GM10266 (cell line): ENCODE results near the gene OR52A1.
"Not testable (repeated sequence)": the region's sequence is repeated elsewhere in the genome, so short reads cannot be mapped to it uniquely, and the experiment has no call there.

Experiments
- DNase-seq: peaks from one replicate; pipeline ENCODE4 v3.0.0; 2012; ENCODE audit errors: extremely low spot score
- TF ChIP-seq, protein P1 (sequence below): IDR thresholded peaks from 2 replicates; pipeline ENCODE4 v1.5.1; 2012; ENCODE audit warnings: mild to moderate bottlenecking, low read depth; ENCODE audit not compliant: control insufficient read depth, insufficient read depth; ENCODE audit errors: missing control alignments

Gene OR52A1

GRCh38 chr11:5159806-5160205, 5.2 kb upstream of the OR52A1 start:
- TF ChIP-seq, protein P1, sequence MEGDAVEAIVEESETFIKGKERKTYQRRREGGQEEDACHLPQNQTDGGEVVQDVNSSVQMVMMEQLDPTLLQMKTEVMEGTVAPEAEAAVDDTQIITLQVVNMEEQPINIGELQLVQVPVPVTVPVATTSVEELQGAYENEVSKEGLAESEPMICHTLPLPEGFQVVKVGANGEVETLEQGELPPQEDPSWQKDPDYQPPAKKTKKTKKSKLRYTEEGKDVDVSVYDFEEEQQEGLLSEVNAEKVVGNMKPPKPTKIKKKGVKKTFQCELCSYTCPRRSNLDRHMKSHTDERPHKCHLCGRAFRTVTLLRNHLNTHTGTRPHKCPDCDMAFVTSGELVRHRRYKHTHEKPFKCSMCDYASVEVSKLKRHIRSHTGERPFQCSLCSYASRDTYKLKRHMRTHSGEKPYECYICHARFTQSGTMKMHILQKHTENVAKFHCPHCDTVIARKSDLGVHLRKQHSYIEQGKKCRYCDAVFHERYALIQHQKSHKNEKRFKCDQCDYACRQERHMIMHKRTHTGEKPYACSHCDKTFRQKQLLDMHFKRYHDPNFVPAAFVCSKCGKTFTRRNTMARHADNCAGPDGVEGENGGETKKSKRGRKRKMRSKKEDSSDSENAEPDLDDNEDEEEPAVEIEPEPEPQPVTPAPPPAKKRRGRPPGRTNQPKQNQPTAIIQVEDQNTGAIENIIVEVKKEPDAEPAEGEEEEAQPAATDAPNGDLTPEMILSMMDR, result no peak
- no peak for DNase-seq

GRCh38 chr11:5153574-5154431, 754 bp downstream of the OR52A1 start:
- TF ChIP-seq, protein P1, result no peak
- DNase-seq, result no peak

- TF ChIP-seq, protein P1, result no peak
- no peak for DNase-seq
Measured at GRCh38 chr11:5151713-5152153, 2.8 kb downstream of the OR52A1 start.

- DNase-seq, result not testable (repeated sequence)
Measured at GRCh38 chr11:5144206-5144605, 10.4 kb downstream of the OR52A1 start.

GRCh38 chr11:5137996-5138395, 16.6 kb downstream of the OR52A1 start, which contains the start of gene OR52A5:
Gene OR52A5 (minus strand): TSS chr11:5138356. CDS start chr11:5132642, 5,714 bp downstream.
- TF ChIP-seq, protein P1, result no peak
- no peak for DNase-seq

- no peak for DNase-seq
- TF ChIP-seq, protein P1, result no peak
Measured at GRCh38 chr11:5137014-5137413, 17.5 kb downstream of the OR52A1 start.

DNA sequence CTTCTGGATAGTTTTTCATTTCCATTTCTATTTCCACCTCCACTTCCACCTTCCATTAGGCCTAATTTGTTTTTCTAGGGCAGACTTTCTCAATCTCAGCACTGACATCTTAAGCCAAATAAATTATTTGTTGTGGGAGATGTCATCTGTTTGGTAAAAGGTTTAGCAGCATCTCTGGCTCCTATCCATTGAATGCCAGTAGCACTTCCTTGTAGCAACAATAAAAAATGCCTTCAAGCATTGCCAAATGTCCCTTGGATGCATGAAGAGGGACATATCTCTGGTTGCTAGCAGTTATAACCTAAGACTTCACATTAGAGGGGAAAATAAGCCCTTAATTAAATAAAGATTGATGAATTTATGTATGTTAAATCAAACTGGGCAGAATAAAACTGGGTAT, 18.3 kb downstream of the OR52A1 start:
- no peak for DNase-seq
- TF ChIP-seq, protein P1, result no peak
